GM18870 (cell line): ENCODE measurements around the gene PNMA1.

Source experiments
- ATAC-seq: cut with Tn5 transposase; IDR thresholded peaks from one replicate; pipeline ENCODE4 v1.9.1; 2021; ENCODE audit warnings: moderate library complexity; ENCODE audit not compliant: unreplicated experiment

The PNMA1 gene

DNA sequence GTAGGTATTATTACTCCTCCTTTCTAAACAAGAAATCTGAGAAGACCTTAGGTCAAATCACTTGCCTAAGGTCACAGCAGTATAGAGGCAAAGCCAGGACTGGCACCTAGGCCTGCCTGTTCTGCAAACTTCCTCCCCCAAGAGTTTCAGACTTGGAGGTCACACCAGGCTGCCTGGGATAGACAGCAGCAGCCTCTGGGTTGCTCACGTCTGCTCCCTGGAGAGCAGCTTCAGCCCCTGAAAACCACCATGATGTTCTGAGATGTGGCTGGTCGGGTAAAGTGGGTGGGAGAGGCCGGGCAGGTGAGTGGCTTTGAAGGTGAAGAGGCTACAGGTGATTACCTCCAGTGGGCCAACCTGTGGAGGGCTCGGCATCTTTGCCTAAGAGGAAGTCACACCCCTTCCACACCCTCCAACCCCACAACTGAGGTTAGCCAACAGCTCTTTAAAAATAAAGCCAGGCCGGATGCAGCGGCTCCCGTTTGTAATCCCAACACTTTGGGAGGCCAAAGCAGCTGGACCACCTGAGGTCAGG lies 37.0 kb upstream of the PNMA1 start:
- ATAC-seq, result no peak

DNA sequence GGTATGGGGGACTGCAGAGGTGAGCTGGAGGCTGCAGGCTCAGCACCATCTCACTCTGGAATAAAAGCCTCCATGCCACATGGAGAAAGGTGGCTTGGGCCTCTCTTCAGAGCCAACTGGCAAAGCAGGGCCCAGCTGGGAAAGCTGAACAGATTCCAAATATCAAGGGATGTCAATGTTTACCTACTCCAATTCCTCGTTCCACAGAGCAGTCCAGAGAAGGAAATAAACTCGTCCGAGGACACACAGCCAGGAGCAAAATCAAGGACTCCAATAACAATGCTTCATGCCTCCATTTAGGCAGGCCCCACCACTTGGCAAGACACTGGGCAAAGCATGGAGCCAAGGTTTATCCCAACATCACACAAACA lies 36.3 kb upstream of the PNMA1 start:
- no peak for ATAC-seq

DNA sequence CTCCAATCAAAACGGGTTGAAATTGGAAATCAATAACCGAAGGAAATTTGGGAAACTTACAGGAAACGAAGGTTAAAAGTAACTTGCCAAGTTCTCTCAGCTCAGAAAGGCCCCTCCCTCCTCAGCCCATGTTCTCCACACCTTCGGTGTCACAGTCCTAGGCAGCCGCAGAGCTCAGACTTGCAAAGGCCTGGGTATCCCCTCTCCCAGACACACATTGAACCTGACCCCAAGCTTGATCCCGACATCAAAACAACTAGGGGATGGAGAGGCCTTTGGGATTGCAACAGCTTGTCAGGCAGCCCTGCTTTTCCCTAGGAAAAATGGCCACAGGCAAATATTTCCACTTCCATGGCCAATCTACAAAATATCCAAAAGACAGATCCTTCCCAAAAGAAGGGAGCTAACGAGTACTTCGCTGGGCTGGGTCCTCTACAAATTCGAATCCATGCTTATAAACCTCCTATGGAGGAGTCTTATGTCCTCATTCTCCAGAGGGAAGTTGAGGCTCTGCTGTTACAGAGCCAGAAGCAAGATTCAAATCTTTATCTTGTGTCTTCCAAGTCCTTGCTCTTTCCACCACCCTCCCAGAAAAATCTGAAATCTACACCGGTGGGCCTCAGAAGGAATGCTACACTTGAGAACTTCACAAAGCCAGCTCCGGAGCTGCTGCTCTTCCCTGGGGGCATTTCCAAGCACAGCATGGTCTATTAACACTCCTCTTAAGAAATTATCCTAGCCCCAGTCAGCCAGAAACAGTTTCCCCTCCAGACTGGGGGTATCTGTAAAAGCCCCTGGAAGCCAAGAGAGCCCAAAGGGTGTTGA lies 35.7 kb upstream of the PNMA1 start:
- no peak for ATAC-seq

DNA sequence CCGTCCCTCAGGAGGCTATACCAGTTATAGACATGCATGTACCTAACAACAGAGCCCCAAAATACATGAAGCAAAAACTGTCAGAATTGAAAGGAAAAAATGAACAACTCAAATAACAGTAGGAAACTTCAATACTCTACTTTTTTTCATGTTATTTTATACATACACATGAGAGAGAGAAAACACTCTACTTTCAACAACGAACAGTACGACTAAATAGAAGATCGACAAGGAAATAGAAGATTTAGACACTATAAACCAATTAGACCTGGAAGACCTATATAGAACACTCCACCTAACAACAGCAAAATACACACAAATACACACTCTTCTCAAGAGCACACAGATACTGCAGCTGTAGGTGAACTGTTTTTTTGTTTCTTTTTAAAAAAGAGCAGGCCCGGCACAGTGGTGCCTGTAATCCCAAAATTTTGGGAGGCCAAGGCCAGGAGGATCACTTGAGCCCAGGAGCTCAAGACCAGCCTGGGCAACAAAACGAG lies 34.7 kb upstream of the PNMA1 start:
- ATAC-seq, result no peak

DNA sequence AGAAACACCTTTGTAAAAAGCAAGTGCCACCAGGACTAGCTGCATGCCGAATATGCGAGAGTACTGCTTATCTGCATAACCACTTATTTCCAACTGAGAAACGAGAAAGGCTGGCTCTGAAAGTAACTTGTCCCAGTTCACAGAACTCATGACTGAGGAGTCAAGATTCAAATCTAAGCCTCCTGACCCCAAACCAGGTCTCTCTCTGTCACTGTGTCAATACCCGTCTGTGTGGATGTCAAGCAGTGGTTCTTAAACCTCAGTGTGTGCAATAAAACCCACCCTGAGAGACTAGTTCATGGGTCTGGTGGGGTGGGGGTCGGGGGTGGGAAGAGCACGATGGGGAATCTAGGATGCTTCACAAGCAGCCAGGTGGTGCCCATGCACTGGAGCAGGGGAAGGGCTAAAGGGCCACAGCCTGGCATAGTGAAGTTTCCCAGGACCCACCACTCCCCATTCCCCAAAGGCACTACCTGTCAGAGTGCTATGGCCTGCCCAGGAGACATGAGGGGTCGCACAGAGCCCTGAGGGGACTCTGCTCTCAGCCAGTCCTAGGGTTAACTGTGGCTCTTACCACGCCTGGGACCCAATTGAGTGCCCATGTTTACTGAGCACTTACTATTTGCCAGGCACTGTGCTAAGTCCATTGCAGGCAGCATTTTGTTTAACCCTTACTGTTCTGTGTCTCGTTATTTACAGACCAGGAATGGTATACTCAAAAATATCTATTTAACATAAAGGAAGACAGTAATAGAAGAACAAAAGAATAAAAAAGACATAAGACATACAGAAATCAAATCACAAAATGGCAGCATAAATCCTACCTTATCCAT lies 33.4 kb upstream of the PNMA1 start:
- no peak for ATAC-seq

DNA sequence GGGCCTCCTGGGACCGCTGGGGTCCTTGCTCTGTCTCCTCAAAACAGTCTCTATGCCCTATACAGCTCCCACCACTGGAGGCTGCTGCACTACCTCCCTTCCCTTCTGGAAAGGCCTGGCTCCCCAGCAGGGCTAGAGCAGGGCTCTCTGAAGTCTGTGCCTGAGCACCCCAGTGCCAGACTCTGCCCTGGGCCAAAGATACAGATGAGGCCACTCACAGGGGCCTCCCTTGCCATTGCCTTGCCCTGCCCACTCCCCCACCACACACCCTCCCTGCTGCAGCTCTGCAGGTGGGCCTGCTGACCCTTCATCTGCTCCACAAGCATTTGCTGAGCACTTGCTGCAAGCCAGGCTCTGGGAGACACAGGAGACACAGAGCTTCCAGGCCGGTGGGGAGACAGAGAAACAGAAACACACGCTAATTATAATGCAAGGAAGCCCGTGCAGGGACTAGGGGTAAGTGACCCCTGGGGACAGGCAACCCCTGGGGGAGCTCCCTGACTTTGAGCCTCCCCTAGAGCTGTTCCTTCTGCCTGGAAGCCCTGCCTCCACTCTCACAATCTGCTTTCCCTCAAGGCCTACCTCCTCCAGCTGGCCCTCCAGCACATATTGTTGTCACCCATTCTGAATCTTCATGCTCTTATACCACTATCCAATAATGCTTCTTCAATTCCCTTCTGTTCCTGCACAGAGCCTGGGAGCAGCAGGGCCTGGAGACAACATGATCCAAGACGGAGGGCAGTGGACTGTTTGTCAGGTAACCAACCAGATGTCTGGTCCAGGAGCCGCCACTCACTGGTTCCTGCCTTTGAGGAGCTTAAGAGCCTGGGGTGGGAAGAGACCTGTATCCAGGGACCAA lies 32.6 kb upstream of the PNMA1 start:
- no peak for ATAC-seq

DNA sequence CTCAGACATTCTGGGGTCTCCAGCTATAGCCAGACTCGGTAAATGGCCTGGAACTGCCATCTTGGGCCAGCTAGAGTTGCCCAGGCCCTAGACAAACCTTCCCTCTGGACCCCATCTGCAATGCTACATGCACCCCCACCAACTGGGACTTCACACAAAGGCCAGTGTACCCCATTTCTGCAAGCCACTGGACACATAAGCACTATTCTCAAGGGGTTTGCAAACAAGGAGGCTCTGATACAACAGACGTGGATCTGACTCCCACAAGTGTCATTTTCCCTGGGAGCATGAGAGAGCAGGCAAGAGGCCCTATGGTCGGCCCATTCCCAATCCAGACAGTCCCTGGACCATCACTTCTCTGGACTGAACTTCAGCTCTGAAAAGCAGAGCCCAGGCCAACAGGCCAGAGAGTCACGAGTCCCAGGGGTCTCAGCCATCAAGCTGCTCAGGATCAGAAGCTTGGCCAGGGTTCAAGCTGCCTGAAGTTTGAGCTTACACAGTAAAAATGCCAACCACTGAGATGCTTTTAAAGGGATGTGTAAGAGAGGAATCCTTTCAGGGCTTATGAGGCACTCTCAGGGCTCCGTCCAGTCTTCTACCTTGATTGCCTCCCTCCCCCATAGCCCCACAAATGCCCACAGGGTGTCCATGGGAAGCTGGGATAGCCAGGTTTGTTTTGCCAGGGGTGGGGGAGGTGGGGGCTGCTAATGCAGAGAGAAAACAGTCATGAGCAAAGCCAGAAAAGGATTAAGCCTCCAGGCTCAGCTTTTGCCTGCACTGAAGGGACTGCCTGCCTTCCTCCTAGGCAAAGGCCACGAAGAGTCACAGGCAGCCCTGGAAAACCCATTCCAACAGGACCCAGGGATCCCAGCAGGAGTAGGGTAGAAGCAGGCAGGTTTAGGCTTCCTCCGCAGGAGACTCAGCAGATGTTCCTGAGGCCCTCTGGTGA lies 31.7 kb upstream of the PNMA1 start:
- ATAC-seq, result no peak

DNA sequence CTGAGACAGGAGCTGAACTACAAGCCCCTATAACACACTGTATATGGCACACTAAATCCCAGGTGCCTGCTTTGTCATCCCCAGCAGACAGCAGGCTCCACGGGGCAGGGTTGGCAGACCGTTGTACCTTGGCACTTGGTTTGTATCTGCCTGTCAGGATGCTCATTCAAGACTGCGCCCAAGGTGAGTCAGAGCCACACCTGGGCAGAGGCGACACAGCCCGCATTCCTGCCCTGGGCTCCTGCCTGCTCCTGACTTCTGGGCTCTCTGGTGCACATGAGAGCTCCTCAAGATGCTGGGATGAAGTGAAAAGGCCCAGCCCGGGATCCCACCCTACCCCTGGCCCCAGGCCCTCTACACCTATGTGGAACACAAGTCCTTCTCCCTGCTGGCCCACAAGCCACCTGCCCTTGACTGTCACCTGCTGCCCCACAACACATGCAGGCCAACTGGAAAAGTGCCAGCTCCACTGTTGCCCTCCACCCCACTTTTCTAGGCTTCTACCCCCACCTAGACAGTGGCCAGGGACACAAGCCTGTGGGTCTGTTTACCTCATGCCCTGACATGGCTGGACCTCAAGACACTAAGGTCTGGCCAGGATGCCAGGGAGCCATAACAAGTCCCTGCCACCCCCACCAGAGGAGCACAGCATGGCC lies 30.8 kb upstream of the PNMA1 start:
- ATAC-seq, result no peak

DNA sequence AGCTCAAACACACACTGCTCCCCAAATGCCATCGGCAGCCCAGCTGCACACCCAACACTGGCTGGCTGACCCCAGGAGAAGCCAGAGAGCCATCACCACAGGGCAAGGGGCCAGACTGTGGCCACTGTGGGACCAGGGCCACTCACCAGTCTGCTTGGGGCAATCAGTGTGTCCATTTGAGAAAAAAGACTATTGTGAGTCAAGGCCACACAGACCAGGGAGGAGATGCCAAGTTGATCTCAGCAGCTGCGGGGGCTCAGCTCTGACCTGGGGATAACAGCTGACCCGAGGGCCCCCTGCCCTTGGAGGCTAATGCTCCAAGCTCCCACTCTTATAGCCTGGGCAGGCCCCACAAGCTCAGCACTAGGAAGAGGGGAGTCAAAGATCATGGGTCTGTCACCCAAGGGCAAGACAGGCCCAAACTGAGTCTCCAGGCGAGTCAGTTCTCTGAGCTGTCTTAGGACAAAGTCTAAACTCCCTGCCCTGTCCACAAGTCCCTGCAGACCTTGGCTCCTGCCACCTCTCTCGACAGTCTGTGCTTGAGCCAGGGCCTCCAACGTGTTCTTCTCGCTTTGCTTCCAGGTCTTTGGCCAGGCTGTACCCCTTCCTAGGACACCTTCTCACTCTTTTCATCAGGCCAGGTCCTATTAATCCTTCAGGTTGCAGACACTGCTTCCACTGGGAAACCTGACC lies 30.1 kb upstream of the PNMA1 start:
- ATAC-seq, result no peak

DNA sequence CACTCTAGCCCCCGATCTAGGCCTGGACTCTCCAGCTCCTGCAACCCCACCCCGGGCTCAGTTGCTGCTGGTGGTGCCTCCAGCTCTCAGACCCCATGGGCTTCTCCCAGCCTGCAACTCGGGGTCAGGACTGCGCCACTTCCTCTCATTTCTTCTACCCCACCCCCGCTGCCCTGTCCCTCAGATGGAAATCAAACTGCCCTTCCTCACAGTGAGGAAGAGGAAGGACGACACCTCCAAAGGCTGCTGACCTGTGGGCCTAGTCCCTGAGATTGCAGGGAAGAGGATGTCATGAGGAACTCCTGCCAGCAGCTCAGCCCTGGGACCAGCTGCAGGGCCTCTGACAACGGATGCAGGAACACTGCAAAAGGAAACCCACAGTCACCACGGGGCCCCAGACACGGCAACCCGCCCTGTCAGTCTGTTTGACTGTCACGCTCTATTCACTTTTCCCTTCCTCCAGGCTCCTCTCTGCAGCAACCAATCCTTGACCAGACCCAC lies 29.3 kb upstream of the PNMA1 start:
- no peak for ATAC-seq

DNA sequence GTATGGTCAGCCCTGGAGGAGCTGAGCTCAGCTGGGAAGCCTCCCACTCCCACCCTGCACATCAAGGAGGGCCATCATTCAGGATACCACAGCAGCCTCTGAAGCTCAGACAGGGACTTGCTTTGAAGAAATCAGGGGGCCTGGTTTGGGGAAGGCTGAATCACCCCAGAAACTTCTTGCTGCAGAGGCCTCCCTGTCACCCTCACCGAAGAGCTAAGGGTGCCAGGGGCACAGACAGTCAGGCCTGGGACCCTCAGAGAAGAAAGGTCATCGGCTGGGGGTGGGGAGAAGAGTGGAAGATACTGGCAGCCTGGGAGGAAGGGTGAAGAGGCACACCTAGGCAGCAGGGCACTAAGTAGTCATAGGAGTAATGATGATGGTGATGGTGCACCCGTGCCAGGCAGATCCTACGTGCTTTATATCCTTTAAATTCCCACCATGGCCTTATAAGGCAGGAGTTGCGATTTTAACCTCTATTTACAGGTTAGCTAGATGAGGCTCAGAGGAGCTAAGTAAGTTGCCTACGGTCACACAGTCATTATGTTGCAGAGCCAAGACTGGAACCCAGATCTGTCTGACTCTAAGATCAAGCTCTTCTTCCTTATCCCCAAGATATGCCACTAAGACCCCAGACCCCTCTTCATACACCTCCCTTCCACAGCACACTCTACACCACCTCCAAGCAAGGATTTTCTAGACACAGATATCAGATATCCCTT lies 28.5 kb upstream of the PNMA1 start:
- ATAC-seq, result no peak

DNA sequence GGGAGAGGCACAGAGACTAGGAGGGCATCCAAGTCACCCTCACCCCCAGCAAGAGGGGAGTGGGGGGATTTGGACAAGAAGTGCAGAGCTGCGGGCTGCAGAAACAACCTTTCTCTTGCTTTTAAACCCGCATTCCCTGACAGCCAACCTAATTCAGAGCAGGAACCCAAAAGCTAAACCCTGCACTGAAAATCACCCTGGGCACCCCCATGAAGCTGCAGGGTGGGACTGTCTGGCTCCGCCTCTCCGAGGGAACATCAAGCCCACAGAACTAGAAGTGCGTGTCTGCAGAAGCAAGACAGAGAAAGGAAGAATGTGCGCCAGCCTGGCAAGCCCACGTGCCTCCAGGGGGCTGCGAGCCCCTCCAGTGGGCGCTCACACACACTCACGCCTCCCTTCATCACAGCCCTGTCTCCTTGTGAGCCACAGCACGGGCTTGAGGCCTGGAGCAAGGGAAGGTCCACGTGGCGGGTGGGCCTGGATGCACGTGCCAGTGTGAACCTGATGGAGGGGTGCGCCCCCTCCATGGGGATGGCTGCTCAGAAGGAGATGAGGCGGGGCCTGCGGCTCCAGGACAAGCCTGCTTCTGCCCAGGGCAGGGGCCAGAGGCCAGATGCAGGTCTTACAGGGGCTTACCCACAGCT lies 27.8 kb upstream of the PNMA1 start:
- ATAC-seq, result no peak

DNA sequence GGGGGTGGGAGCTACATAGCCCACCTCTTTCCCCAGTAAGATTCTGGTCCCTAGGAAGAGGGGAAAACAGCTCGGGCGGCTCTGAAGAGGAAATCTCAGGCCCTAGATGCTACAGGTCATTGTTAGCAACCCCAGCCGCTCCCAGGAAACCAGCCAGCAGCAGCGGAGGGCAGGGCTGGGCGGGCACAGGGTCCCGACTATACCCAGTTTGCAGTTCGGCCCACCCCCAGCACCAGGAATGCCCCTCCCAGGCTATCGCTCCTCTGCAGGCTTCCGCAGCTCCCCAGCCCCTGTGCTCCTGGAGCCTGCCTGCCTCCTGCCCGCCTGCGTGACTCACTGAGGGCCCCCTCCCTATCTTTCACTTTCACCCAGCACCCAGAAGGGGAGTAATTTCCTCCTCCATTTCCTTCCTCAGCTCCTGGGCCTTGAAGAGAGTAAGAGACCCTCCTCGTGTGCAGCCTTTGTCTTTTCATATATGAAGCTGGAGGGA lies 27.2 kb upstream of the PNMA1 start:
- ATAC-seq, result no peak

DNA sequence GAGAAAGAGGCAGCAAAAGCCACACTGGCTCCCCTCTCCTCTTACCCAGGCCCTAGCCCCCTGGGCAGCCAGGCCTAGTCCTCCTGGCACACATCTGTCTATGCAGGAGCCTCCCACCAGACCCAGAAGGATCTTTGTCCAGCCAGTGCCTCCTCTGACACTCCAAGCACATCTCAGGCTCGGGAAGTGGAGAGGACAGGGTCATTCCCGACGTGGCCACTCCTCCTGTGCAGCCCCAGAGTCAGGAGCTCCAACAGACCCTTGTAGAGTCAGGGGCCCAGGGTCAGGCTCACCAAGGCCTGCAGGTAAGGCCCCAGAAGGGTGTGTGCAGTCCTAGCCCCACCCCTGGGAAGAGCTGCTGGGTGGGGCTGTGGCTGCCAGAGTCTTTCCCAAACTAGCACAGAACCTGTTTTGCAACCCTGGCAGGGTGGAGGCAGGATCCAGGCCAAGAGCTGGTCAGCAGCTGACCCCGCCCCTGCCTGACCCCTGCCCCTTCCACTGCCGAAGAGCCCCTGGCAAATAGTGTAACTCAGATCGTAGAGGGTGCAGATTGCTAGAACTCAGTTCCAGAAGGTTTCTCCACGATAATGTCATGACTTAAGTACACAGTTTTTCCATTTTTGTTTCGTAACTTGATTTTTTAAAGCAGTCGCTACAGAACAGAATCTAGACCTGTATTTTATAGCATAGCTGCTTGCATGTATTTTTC lies 26.6 kb upstream of the PNMA1 start:
- no peak for ATAC-seq

DNA sequence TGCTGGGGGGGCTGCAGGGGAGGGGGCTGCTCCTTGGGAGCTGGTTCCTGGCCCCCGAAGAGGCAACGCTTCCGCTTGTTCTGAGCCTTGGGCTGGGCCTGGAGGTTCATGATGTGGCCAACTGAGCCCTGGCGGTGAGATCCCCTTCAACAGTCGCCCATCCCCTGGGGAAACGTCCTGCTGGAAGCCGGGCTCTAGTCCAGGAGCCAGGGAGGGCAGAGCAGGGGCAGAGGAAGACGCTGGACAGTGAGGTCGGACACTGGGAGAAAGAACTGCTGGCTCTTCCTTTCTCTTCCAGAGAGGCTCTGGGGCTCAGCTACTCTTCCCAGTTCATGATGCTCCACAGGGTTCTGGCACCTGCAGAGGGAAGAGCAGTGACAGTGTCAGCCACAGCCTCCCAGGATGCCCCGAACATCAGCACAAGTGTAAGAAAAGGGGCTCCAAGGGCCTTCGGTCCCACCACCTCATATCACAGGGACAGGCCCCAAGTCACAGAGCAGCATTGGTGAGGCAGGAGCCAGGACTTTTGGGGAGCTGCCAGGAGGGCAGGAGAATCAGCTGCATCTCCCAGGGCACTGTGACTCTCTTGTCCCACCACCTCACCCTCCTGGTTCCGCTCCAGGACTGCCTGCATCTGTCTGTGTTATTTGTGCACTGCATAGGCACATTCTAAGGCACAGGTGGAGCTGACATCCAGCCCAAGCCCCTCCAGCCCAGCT lies 25.9 kb upstream of the PNMA1 start:
- ATAC-seq, result no peak
